AG04450 (cell line): ENCODE data around the gene CIBAR2. TPM values are rescaled to one million over a fixed set of nuclear protein-coding genes. Genes with fewer than 3 reads are reported as not detected.

Experiments
- CTCF ChIA-PET: fragments of 300-600, 350-600 bp; formaldehyde crosslinking; extraction: SDS; loops from one replicate; lab custom pipeline; 2022; ENCODE audit warnings: antibody characterized with exemption, inconsistent platforms; lab: Charles Lee
- POLR2A ChIA-PET: fragments of 350-600 bp; formaldehyde crosslinking; extraction: SDS; loops from one replicate; lab custom pipeline; 2021; ENCODE audit warnings: antibody characterized with exemption, inconsistent platforms; lab: Yijun Ruan, JAX
- DNase-seq: peaks from one replicate; pipeline ENCODE4 v3.0.0-alpha.2; 2011; ENCODE audit warnings: low read depth, low spot score
- H3K27ac ChIP-seq: one replicate; pipeline ENCODE4 v1.5.1; 2012; ENCODE audit warnings: low read depth, low read length, control low read depth
- H3K27me3 ChIP-seq: one replicate; pipeline ENCODE4 v1.6.0; 2012; ENCODE audit warnings: low read length; ENCODE audit not compliant: control insufficient read depth, insufficient read depth
- H3K4me3 ChIP-seq: 2 replicates; pipeline ENCODE4 v1.5.1; 2011; ENCODE audit warnings: mild to moderate bottlenecking, low read depth, low read length, control low read depth
- H3K9me3 ChIP-seq: 2 replicates; pipeline ENCODE4 v1.5.1; 2012; ENCODE audit warnings: low read length; ENCODE audit not compliant: control insufficient read depth, insufficient read depth
- polyA plus RNA-seq: library from polyadenylated mRNA; depleted of rRNA; stranded (reverse); fragments of >200 nt; gene quantifications from 2 replicates; pipeline ENCODE4 v1.2.3, GENCODE V29; 2011
- TF ChIP-seq, protein P1 (sequence below): IDR thresholded peaks from 2 replicates; pipeline ENCODE4 v1.5.1; 2011; ENCODE audit warnings: low read depth, low read length, control low read depth, inconsistent platforms

Gene CIBAR2
- polyA plus RNA-seq, 1 experiment = 0.41 TPM

DNA sequence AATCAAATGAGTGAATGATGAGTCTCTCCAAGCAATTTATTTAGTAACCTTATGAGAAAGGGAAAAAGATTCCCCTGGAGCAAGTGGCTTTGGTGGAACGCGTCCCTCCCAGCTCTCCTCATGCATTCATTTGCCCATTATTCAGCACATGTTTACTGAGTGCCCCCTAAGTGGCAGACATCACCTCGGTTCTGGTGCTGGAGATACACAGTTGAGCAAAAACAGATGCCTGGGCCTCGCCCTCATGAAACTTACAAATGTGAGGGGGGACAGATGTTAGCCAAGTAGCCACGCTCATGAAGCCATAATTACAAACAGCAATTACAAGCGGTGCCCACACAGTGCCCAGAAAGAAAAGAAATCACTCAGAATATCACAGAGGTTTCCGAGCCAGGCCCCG lies 45.1 kb upstream of the CIBAR2 start:
- CTCF ChIA-PET = no interaction called here
- Histone ChIP-seq H3K27me3 (peaks cover 3% of the 10 kb centered on the region), H3K9me3 (no peaks in the 10 kb centered on the region; the same call in 1 of the 2 replicates), H3K4me3 (no peak overlapping the region), H3K27ac (no peak overlapping the region)
- DNase-seq = no peak
- POLR2A ChIA-PET = no interaction called here
- TF ChIP-seq, protein P1, sequence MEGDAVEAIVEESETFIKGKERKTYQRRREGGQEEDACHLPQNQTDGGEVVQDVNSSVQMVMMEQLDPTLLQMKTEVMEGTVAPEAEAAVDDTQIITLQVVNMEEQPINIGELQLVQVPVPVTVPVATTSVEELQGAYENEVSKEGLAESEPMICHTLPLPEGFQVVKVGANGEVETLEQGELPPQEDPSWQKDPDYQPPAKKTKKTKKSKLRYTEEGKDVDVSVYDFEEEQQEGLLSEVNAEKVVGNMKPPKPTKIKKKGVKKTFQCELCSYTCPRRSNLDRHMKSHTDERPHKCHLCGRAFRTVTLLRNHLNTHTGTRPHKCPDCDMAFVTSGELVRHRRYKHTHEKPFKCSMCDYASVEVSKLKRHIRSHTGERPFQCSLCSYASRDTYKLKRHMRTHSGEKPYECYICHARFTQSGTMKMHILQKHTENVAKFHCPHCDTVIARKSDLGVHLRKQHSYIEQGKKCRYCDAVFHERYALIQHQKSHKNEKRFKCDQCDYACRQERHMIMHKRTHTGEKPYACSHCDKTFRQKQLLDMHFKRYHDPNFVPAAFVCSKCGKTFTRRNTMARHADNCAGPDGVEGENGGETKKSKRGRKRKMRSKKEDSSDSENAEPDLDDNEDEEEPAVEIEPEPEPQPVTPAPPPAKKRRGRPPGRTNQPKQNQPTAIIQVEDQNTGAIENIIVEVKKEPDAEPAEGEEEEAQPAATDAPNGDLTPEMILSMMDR = no peak

DNA sequence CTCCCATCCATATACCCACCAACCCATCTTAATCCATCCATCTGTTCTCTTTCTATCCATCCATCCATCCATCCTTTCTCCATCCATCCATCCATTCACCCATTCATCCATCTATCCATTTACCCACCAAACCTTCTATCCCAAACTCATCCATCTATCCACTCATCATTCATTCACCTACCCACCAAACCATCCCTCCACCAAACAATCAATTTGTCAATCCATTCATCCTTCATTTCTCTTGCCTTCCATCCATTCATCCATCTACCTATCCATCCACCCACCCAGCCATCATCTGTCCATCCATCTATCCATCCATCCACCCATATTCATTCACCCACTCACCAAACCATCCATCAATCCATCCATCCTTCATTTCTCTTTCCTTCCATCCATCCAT lies 44.6 kb upstream of the CIBAR2 start:
- DNase-seq = no peak
- ChIA-PET POLR2A (no interaction called here), CTCF (no interaction called here)
- TF ChIP-seq, protein P1 = no peak
- Histone ChIP-seq H3K9me3 (no peaks in the 10 kb centered on the region; the same call in 1 of the 2 replicates), H3K27me3 (peaks cover 3% of the 10 kb centered on the region), H3K27ac (no peak overlapping the region), H3K4me3 (no peak overlapping the region)

DNA sequence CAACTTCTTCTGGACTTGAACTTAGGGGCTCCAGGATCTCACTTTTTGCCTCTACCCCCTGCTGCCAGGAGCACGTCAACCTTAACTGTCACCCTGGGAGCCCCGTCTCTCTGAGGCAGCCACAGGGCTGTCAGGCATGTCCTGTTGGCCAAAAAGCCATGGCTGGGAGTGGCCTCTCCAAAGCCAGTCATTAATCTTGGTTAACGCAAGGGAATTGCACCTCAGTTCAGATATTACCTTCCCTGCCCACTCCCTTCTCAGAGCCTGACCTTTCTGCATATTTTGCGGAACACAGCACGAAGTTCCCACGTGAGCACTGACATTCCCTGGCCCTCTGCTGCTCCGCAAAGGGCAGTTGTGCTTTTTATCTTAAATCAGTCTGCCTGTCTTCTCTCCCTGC lies 44.2 kb upstream of the CIBAR2 start:
- ChIA-PET CTCF (no interaction called here), POLR2A (no interaction called here)
- Histone ChIP-seq H3K9me3 (no peaks in the 10 kb centered on the region; the same call in 1 of the 2 replicates), H3K27me3 (peaks cover 3% of the 10 kb centered on the region), H3K4me3 (no peak overlapping the region), H3K27ac (no peak overlapping the region)
- no peak for DNase-seq
- TF ChIP-seq, protein P1 = no peak

DNA sequence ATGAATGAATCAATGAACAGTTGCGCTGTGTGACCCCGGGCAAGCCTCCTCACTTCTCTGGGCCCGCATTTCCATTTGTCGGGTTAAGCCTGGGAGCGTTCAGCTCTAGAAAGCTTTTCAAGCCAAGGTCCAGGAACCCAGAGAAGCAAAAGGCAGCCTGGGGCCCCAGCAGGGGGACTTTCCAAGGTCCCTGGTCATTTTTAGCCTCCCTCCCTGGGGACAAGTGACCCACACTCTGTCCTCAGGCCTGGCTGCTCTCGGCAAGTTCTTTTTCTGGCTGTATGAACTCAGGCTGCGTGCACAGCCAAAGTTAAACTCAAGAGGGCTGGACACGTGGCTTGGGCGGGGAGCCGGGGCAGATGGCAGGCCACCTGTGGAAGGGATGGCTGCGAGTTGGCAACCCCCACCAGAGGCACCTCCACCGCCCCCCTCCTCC lies 41.4 kb upstream of the CIBAR2 start:
- CTCF ChIA-PET = no interaction called here

DNA sequence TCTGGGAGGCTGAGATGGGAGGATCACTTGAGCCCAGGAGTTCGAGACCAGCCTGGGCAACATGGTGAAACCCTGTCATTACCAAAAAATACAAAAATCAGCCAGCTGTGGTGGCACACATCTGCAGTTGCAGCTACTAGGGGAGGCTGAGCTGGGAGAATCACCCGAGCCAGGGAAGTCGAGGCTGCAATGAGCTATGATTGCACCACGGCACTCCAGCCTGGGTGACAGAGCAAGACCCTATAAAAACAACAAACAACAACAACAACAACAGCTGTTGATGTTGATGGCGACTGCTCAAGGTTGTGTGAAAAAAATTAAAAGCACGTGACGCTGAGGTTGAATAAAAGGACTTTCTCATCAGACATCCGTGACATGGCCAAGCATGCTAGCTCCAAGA lies 40.8 kb upstream of the CIBAR2 start:
- TF ChIP-seq, protein P1 = no peak
- POLR2A ChIA-PET = no interaction called here
- Histone ChIP-seq H3K4me3 (no peak overlapping the region), H3K9me3 (no peaks in the 10 kb centered on the region), H3K27me3 (peaks cover 3% of the 10 kb centered on the region), H3K27ac (no peak overlapping the region)
- CTCF ChIA-PET = no interaction called here
- no peak for DNase-seq

More for the DNA sequence above, 41.4 kb upstream of the CIBAR2 start:
- Histone ChIP-seq H3K27ac (no peak overlapping the region), H3K9me3 (no peaks in the 10 kb centered on the region), H3K27me3 (peaks cover 3% of the 10 kb centered on the region), H3K4me3 (no peak overlapping the region)
- DNase-seq = no peak
- POLR2A ChIA-PET = no interaction called here
- TF ChIP-seq, protein P1 = no peak
